GOT3 (cell line): ENCODE measurements around the gene NAA60.
"Not testable (repeated sequence)": the region's sequence is repeated elsewhere in the genome, so short reads cannot be mapped to it uniquely, and the experiment has no call there.

ENCODE experiments used
- DNase-seq: peaks from one replicate; lab custom pipeline; 2025; ENCODE audit warnings: mixed read lengths; lab: John Stamatoyannopoulos, UW

NAA60 gene

DNA sequence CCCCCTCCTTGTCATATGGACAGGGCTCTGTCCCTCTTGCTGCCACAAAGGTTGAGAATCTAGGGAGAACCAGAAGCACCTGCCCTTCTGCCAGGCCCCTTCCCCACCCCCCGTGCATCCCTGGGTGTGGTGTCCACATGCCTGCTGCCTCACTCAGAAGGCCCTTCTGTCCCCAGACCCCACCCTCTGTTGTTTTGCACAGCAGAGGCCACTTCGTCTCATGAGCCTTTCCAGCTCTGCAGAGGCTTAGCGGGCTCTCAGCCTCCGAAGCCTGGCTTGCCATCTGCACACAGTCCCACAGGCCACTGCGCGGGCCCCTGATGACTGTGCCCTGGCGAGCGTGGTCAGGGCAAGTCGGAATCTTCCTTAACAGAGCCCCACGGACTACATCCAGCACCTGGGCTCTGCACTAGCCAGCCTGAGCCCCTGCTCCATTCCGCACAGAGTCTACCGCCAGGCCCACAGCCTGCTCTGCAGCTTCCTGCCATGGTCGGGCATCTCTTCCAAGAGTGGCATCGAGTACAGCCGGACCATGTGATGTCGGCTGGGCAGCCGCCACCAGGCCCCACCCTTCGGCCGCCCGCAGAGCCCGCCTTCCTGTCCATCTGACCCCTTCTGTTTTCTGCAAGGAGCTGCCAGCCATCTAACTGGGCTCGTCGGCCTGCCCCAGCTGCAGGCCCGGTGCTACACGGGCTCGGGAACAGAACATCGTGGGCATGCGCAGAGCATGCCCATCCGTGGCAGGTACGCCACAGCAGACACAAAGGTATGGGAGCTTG, 41.0 kb downstream of the NAA60 start:
- no peak for DNase-seq

DNA sequence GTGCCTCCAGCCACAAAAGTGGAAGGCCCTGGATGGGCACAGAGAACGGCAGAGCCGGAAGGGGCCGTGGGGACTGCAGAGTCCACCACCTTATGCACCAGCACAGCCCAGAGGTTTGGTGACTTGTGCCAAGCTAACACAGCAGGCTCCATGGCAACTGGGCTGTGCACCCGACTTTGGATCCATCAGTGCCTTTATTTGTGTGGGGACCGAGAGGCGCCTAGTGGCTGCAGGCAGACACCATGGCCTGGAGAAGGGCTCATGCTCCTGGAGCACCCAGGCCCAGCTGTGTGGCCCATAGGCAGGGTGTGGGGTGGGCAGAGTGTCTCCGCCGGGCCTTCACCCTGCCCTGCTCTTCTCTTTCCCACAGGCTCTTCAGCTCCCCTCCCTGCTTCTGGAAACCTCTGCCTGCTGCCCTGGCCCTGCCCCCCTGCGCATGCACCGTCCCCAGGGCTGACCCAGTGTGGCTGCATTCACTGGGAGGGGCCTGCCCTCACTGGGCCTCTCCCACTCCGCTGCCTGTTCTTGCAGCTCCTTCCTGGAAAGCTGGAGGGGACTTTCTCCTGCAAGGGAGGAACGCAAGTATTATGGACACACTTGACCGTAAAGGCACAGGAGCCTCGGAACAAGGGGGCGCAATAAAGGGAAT, 41.7 kb downstream of the NAA60 start:
- DNase-seq = no peak

DNA sequence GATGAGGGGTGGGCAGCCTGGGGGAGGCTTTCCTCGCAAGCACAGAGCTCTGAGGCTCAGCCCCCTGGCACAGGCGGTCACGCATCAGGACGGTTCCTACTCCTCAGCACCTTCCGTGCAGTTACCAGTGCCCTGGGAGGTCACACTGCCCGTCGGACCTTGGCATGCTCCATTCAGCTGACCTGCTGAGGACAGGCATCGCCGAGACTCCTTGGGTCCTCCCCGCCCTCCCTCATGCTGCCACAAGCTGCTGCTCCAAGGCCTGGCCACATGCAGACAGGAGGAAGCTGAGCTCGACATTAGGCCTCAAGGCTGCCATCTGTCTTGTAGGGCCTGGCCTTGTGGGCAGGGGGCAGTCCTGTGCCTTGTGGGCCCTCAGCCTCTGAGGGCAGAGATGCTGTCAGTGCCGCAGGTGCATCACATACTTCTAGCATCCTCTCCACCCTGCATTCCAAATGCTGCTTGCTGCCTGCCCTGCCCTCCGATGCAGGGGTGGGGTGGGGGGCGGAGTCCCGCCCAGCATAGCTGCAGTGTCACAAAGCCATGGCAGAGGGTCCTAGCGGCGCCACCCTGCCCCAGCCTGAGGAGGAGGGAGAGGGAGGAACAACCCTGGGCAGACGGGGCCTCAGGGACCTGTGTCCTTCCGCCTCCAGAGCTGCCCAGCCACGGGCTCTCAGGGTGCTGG, 42.5 kb downstream of the NAA60 start:
- no peak for DNase-seq

DNA sequence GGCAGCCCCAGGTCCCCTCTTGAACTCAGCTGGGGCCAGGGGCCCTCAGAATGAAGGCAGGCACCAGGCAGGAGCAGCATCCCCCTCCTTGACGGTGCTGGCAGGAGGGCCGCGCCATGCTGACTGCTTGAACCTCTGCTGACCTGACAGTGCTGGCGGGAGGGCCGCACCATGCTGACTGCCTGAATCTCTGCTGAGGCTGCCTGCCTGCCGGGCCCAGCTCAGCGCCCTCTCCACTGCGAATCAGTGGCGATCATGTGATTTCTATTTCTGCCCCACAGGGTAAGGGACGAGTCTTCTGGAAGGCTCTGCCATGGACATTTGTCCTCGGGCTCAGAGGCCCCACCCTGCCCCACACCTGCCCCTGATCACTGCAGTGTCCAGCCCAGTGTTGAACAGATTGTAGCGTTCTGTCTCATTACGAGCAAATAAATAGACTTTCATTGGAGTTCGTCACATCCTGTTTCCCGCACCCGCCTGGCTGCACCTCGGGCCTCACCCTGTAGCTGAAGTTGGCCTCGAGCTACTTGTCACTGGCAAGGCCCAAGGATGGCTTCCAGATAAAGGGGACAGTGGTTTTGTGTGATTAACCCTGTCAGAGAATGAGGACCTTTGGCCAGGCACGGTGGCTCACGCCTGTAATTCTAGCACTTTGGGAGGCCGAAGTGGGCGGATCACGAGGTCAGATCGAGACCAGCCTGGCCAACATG, 43.2 kb downstream of the NAA60 start:
- DNase-seq = no peak

DNA sequence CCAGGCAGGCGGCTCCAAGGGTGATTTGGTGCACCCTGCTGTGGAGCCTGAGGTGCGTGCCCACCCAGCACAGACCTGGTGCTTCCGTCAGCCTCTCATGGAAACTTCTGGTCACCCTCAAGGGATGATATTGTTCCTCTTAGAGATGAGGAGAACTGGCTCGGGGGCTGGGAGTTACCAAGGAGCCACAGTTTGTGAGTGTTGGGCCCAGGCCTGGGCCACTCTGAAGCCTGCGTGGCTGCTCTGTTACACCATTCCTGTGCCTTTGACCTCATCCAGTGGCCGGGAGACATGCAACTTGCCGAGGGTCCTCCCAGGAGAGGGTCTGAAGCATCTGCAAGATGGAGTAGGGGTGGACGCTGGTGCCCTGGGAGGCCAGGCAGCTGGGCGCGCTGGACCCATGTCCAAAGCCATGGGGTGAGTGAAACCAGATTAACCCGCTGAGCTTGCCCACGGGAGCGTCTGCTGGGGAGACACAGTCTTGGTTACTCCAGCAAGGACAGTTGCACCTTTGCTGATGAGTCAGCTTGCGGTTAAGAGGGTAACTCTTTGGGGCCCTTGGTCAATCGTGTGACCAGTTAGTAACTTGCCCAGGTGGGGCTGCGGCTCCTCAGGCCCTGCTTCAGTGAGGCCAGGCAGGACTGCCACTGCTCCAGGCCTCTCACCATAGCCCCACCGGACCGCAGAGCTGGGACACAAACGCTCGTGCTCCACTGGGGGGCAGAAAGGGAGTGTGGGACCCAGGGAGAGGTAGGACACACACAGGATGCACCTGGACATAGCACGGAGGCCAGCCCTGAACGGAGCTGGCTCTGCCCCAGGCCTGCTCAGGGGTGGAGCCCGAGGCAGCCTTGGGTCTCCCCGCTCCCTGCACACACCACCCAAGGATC, 44.3 kb downstream of the NAA60 start:
- DNase-seq = no peak

DNA sequence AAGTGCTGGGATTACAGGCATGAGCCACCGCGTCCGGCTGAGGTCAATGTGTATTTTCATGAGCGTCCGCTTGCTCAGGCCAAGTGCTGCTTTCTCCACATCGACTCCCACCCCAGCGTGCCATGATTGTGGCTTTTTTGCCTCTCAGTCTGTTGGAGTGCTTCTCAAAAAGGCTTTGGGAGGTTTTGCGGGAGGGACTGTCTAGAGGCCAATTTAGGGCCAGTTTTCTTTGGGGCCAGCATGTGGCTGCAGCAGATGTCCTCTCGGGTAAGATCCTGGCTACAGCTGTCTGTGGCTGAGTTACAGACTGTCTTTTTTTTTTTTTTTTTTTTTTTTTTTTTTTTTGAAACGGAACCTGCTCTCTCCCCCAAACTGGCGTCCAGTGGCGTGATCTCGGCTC, 45.3 kb downstream of the NAA60 start:
- no peak for DNase-seq

DNA sequence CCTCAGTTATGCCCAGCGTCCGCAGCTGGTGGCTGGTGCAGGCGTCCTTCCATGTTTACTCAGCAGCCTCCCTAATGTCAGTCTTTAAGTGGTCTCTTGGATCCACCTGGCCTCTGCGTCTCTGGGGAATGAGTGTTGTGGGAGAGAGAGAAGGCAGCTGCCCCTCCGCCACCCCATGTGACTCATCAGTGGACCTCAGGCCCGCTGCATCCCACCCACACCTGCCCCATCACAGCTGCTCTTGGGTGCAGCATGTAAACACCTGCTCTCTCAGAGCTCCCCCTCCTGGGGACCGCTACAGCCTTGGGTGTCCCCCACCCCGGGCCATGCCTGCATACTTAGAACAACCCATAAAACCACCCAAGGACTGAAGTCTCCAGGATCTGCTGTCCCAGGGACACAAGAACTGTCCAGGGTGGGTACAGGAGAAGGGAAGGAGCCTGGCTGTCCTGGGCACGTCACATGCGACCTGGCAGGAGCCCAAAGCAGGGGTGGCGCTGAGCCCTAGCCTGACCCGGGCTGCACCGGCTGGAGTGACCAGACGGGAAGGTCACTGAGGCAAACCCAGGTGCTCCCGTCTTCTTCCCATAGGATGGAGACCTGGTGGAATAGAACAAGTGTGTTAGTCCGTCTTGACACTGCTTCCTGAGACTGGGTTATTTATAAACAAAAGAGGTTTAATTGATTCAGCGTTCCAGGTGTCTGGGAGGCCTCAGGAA, 47.6 kb downstream of the NAA60 start:
- no peak for DNase-seq

DNA sequence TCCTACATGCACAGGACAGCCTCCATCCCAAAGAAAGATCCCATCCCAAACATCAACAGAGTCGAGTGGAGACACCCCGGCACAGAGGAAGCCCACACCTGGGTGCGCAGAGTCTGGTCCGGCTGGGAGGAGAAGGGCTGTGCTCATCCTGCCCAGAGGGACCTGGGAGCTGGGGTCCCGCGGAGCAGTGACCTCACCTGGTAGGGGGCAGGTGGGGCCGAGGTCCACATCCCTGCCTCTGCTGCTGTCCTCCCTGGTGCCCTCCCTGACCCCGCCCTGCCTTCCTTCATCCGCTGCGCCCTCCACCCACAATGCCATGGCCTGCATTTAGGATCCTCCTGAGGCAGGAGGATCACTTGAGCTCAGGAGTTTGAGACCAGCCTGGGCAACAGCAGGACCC, 48.9 kb downstream of the NAA60 start:
- no peak for DNase-seq

DNA sequence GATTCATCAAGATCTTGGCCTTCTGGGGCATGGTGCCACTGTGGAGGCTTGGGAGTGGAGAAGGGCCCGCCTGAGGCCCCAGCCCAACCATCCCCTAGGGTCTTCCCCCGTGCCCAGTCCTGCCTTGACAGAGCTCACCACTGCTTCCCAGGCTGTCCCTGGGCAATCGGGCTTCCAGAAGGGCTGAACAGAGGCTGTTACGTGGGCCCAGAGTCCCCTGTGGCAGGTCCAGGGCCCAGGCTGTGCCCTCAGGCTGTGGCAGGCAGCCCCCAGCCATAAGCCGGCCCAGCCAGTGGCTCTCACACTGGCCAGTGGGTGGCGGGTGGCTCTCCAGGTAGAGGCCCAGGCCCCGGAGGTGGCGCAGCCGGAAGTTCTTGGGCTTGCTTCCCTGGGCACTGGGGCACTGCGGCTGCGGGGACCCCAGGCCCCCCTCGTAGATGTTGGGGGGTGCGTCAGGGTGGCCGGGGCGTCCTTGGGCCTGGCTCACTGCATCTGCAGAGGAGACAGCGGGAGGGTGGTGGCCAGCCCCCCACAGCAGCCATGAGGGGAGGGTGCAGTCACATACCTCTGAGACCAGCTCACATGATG, 51.0 kb downstream of the NAA60 start:
- no peak for DNase-seq

DNA sequence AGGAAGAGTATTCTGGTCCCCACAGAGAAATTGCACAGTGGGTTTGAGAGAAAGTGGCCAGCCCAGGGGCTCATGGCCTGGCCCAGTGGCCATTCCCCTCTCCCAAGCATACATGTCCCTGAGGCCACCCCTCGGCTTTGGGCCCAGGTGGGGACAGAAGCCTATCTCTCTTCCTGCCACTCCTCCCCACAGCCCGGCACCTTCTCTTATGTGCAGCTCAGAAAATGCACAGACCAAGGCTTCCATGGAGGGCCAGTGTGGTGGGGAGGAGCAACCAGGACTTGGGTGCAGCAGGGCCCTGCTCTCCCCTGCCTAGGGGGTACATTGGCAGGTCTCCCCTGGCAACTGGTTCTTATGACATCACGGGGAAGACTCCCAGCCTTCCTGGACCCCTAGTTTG, 51.7 kb downstream of the NAA60 start, which contains the start of gene C16orf90:
C16orf90 (minus strand) TSS at position 314 of the 400 bp plus-strand sequence; CDS start at position 246, 68 bp downstream.
- no peak for DNase-seq

DNA sequence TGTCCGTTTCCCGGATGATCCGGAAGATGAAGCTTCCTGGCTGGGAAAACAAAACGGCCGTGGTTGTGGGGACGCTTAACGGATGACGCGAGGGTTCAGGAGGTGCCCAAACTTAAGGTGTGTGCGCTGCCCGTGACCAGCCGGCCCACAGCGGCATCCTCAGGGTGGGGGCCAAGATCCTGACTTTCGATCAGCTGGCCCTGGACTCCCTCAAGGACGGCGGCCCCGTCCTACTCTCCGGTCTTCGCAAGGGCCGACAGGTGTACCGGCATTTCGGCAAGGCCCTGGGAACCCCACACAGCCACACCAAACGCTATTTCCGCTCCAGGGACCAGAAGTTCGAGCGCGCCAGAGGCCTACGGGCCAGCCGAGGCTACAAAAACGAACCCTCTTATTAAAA, 52.9 kb downstream of the NAA60 start:
- DNase-seq = no peak

DNA sequence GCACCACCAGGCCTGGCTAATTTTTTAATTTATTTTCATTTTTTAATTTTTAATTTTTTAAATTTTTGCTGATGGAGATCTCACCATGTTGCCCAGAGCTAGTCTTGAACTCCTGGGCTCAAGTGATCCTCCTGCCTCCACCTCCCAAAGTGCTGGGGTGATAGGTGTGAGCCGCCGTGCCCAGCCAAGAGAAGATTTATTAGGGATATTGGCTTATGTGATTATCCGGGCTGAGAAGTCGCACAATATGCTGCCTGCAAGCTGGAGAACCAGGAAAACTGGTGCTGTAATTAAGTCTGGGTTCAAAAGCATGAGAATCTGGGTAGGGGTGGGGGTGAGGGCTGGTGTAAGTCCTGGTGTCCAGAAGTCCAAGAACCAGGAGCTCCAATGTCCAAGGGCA, 54.3 kb downstream of the NAA60 start:
- no peak for DNase-seq

DNA sequence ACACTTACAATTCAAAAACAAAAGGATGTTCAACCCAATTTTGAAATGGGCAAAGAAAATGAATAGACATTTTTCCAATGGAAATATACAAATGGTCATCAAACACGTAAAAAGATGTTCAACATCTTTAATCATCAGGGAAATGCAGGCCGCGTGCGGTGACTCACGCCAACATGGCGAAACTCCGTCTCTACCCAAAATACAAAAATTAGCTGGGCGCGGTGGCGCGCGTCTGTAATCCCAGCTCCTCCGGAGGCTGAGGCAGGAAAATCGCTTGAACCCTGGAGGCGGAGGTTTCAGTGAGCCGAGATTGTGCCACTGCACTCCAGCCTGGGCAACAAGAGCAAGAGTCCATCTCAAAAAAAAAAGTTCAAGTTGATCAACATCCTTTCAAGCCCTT, 55.5 kb downstream of the NAA60 start:
- no peak for DNase-seq

DNA sequence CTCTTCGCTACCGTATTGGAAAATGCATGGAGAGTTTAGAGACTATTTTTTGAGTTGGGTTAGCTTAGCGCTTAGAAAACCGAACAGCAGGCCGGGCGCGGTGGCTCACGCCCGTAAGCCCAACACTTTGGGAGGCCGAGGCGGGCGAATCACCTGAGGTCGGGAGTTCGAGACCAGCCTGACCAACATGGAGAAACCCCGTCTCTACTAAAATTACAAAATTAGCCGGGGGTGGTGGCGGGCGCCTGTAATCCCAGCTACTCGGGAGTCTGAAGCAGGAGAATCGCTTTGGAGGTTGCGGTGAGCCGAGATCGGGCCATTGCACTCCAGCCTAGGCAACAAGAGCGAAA, 57.9 kb downstream of the NAA60 start:
- DNase-seq = not testable (repeated sequence)

DNA sequence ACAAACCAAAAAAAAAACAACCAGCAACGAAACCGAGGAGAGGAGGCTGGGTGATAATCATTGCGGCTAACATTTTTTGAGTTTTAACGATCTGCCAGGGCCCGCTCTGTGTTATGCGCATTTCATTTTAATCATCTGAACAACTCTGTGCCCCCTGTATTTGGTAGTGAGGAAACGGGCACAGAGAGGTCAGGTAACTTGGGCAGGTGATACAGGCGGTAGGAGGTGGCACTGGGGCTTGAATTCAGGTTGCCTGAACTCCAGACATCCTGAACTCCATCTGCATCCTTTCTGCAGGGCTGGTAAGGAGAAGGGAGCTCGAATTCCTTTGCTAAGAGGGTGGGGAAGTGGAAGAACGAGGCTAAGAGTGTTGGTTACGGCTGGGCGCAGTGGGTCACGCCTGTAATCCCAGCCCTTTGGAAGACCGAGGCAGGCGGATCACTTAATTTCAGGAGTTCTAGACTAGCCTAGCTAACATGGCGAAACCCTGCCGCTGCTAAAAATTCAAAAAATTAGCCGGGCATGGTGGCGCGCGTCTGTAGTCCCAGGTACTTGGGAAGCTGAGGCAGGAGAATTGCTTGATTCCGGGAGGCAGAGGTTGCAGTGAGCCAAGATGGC, 58.4 kb downstream of the NAA60 start:
- DNase-seq = no peak

DNA sequence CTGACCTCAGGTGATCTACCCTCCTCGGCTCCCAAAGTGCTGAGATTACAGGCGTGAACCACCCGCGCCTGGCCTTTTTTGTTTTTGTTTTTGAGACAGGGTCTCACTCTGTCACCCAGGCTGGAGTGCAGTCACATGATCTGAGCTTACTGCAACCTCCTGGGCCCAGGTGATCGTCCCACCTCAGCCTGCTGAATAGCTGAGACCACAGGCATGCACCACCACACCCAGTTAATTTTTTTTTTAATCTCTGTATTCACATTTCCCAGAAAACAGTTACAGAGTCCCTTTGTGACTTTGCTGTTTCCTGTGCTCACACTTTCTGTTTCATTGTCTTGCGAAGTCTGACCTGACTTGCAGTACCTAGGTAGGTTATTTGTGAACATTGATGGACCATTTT, 60.0 kb downstream of the NAA60 start:
- no peak for DNase-seq

DNA sequence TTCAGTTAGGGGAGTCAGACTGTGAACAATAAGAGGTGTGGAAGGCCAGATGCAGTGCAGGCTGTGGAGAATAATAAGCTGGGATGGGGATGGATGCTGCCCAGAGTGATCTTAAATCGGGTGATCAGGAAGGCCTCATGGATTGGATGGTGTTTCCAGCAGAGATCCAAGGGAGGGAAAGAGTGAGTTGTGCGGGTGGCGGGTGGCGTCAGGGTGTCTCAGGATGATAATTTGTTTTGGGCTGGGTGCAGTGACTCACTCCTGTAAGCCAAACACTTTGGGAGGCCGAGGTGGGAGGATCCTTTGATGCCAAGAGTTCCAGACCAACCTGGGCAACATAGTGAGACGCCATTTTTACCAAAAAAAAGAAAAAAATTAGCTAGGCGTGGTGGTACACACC, 65.3 kb downstream of the NAA60 start:
- DNase-seq = no peak

DNA sequence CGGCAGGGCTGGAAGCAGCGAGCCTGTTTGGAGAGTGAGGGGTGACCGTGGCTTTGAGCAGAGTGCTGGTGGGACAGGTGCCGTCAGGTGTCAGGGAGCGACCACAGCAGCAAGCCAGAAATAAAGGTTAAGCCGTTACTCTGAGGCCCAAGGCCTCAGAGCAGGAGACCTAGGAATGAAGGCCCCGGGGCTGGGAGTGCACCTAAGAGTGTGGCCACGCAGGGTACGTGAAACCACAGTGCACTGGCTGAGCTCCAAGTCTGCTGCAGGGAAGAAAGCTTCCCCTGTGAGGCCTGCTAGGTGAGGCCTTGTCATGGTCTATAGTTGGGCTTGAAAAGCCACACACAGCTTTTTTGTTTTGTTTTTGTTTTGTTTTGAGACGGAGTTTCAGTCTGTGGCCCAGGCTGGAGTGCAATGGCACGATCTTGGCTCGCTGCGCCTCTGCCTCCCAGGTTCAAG, 66.0 kb downstream of the NAA60 start:
- DNase-seq = no peak

DNA sequence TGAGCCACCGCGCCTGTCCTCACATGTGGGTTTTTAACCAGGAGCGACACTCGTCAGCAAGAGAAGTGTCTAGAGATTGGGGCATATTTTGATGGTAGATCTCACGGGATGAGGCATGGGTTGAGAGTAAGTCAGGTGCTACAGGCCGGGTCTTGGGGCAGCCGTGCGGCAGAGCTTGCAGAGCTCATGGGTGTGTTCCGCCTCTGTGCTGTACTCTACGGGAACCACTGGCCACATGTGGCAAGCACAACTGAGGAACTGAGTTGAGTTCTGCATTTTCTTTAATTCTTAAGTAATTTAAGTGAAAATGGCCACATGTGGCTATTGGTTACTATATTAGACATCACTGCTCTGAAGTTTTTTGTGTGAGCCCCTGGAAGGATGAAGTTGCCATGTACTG, 66.9 kb downstream of the NAA60 start:
- no peak for DNase-seq
